OCI-LY7 (cell line): ENCODE measurements around the gene TMEM269. TPM values are rescaled to one million over a fixed set of nuclear protein-coding genes. Genes with fewer than 3 reads are reported as not detected.

Source experiments
- BruUV-seq: library from RNA; stranded (reverse); fragments of 400-500 nt; replicated peaks from 2 replicates; lab custom pipeline; 2021; lab: Mats Ljungman, UMichigan
- CTCF ChIA-PET: fragments of 300-600 bp; sonication (Branson Sonifier 250); formaldehyde crosslinking; loops from one replicate; lab custom pipeline; 2022; ENCODE audit warnings: antibody characterized with exemption; ENCODE audit not compliant: unreplicated experiment; lab: Charles Lee
- POLR2A ChIA-PET: fragments of 300-600 bp; sonication (Branson Sonifier 250); formaldehyde crosslinking; loops from one replicate; lab custom pipeline; 2022; ENCODE audit warnings: antibody characterized with exemption; lab: Charles Lee
- DNase-seq: peaks from one replicate; pipeline ENCODE4 v3.0.0-alpha.2; 2015; ENCODE audit warnings: low spot score
- H2AFZ ChIP-seq: fragments of 200-600 bp; sonication (generic), shearing (Covaris generic); 2 replicates; pipeline ENCODE4 v1.6.1; 2014; ENCODE audit warnings: mild to moderate bottlenecking, antibody characterized with exemption, low read length, moderate library complexity
- H3K27ac ChIP-seq: fragments of 200-600 bp; sonication (generic); 2 replicates; pipeline ENCODE4 v1.5.1; 2014; ENCODE audit warnings: mixed run types, low read depth, mild to moderate bottlenecking, moderate library complexity, low read length, inconsistent platforms; ENCODE audit not compliant: poor library complexity, severe bottlenecking
- H3K36me3 ChIP-seq: fragments of 200-600 bp; sonication (generic); 2 replicates; pipeline ENCODE4 v1.6.1; 2014; ENCODE audit warnings: mild to moderate bottlenecking, antibody characterized with exemption, low read length, moderate library complexity, mixed read lengths; ENCODE audit not compliant: insufficient read depth
- H3K4me1 ChIP-seq: fragments of 200-600 bp; sonication (generic); 2 replicates; pipeline ENCODE4 v1.5.1; 2014; ENCODE audit warnings: mild to moderate bottlenecking, low read length; ENCODE audit not compliant: insufficient read depth, poor library complexity, severe bottlenecking
- H3K4me2 ChIP-seq: fragments of 200-600 bp; sonication (generic); 2 replicates; pipeline ENCODE4 v1.6.1; 2014; ENCODE audit warnings: mild to moderate bottlenecking, low read length
- H3K4me3 ChIP-seq: fragments of 200-600 bp; sonication (generic); 2 replicates; pipeline ENCODE4 v1.5.1; 2014; ENCODE audit warnings: mild to moderate bottlenecking, low read depth, low read length; ENCODE audit not compliant: poor library complexity, severe bottlenecking
- H3K79me2 ChIP-seq: fragments of 200-600 bp; sonication (generic); 2 replicates; pipeline ENCODE4 v1.6.1; 2016; ENCODE audit warnings: low read depth, mild to moderate bottlenecking, low read length, moderate library complexity, mixed read lengths; ENCODE audit not compliant: insufficient read depth
- H3K9me2 ChIP-seq: fragments of 200-600 bp; sonication (generic); 2 replicates; pipeline ENCODE4 v1.6.1; 2016; ENCODE audit warnings: mild to moderate bottlenecking, low read length, mixed read lengths; ENCODE audit not compliant: insufficient read depth
- H3K9me3 ChIP-seq: fragments of 200-600 bp; sonication (generic); 2 replicates; pipeline ENCODE4 v1.6.1; 2014; ENCODE audit warnings: mild to moderate bottlenecking, mixed run types, low read length, mixed read lengths
- H4K20me1 ChIP-seq: fragments of 200-600 bp; sonication (generic); 2 replicates; pipeline ENCODE4 v1.6.1; 2014; ENCODE audit warnings: mild to moderate bottlenecking, antibody characterized with exemption, low read length, moderate library complexity, mixed read lengths; ENCODE audit not compliant: insufficient read depth
- EZH2phosphoT487 ChIP-seq: fragments of 200-600 bp; sonication (generic); IDR thresholded peaks from 2 replicates; pipeline ENCODE4 v1.6.1; 2018; ENCODE audit warnings: low read depth, borderline replicate concordance, mild to moderate bottlenecking, mixed run types, antibody characterized with exemption, low read length, moderate library complexity, mixed read lengths
- intact Hi-C: fragments of 100-400 bp; cut with micrococcal nuclease; formaldehyde crosslinking; loops from one replicate; pipeline ENCODE4 v1.10.0; 2022; ENCODE audit not compliant: unreplicated experiment
- total RNA-seq, 2 experiments: library from RNA; depleted of rRNA in 1 of 2; stranded (reverse); fragments of >200 nt in 1 of 2; shearing (Covaris generic) in 1 of 2; gene quantifications; 2 replicates each; pipeline ENCODE4 v1.2.3, GENCODE V29; 2014 to 2022
- TF ChIP-seq, protein P1 (sequence below): fragments of 200-600 bp; sonication (generic); conservative IDR thresholded peaks from 2 replicates; pipeline ENCODE4 v1.5.1; 2014; ENCODE audit warnings: mild to moderate bottlenecking, antibody characterized with exemption, low read length, moderate library complexity, mixed read lengths

TMEM269 gene
- total RNA-seq, 2 experiments from 2014 or later: 0.16 to 0.46 TPM

DNA sequence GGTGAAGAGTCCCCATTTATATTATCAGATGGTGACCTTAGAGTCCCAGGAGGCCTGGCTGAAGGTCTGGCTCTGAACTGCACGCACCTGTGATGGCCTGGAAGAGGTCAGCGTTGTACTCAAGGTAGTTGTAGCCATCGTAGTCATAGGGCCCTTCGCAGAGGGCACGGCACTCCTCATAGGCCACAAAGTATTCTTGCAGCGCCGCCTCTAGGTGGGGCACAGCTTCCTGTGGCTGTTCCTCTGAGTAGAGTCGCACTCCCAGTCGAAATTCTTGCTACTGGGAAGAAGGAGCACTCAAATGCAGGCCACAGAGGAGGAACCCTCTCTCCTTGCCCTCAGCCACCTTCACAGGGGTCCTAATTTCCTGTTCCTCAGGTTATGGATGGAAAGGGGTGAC, 25.7 kb upstream of the TMEM269 start:
- Histone ChIP-seq H3K9me2 (no peaks in the 10 kb centered on the region), H3K4me2 (no peak overlapping the region), H3K4me1 (peaks cover 5% of the 10 kb centered on the region), H3K79me2 (no peaks in the 10 kb centered on the region), H2AFZ (no peak overlapping the region), H3K9me3 (no peaks in the 10 kb centered on the region), H3K27ac (no peak overlapping the region), H3K36me3 (peaks cover 69% of the 10 kb centered on the region), H4K20me1 (no peaks in the 10 kb centered on the region), H3K4me3 (no peak overlapping the region)
- no peak for TF ChIP-seq EZH2phosphoT487
- TF ChIP-seq, protein P1, sequence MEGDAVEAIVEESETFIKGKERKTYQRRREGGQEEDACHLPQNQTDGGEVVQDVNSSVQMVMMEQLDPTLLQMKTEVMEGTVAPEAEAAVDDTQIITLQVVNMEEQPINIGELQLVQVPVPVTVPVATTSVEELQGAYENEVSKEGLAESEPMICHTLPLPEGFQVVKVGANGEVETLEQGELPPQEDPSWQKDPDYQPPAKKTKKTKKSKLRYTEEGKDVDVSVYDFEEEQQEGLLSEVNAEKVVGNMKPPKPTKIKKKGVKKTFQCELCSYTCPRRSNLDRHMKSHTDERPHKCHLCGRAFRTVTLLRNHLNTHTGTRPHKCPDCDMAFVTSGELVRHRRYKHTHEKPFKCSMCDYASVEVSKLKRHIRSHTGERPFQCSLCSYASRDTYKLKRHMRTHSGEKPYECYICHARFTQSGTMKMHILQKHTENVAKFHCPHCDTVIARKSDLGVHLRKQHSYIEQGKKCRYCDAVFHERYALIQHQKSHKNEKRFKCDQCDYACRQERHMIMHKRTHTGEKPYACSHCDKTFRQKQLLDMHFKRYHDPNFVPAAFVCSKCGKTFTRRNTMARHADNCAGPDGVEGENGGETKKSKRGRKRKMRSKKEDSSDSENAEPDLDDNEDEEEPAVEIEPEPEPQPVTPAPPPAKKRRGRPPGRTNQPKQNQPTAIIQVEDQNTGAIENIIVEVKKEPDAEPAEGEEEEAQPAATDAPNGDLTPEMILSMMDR: 0 out of 2 replicates have a peak, but pooled peaks have one; percentile 15
- ChIA-PET POLR2A (interaction anchor here (0.8 to 1.7 kb wide), 3 partner anchors 8 to 58 kb away, joined by 3 to 9 read pairs (median 3); partner anchors contain the start of genes C1orf50, ERMAP, P3H1 and SVBP), CTCF (interaction anchor here (1.2 kb wide), 1 partner anchor 314 kb away, joined by 3 read pairs; no protein-coding TSS in a partner anchor)
- no TSS peak for BruUV-seq
- no peak for DNase-seq
- intact Hi-C loops: no loop called here

DNA sequence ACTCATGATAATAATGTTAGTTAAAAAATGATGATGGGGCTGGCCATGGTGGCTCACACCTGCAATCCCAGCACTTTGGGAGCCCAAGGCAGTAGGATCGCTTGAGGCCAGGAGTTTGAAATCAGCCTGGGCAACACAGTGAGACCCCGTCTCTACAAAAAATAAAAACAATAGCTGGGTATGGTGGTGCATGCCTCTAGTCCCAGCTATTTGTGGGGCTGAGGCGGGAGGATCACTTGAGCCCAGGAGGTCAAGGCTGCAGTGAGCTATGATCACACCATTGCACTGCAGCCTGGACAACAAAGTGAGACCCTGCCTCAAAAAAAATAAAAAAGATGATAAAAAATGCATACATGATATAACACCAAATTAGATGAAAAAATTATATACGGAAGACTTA, 23.2 kb upstream of the TMEM269 start:
- Histone ChIP-seq H3K27ac (no peak overlapping the region), H2AFZ (no peak overlapping the region), H3K9me2 (no peaks in the 10 kb centered on the region), H3K36me3 (peaks cover 44% of the 10 kb centered on the region), H3K4me3 (no peak overlapping the region), H4K20me1 (peaks cover 10% of the 10 kb centered on the region), H3K4me2 (no peak overlapping the region), H3K4me1 (peaks cover 20% of the 10 kb centered on the region), H3K9me3 (no peaks in the 10 kb centered on the region), H3K79me2 (peaks cover 15% of the 10 kb centered on the region)
- intact Hi-C loops: loop anchor here (10.0 kb wide), 1 partner anchor 427 kb away; the partner anchor contains the start of gene FOXJ3
- no peak for TF ChIP-seq EZH2phosphoT487
- TF ChIP-seq, protein P1: no peak
- POLR2A ChIA-PET: no interaction called here
- CTCF ChIA-PET: no interaction called here
- DNase-seq: no peak
- BruUV-seq: no TSS peak

- intact Hi-C loops: loop anchor here (10.0 kb wide), 1 partner anchor 427 kb away; the partner anchor contains the start of gene FOXJ3
- Histone ChIP-seq H3K79me2 (peaks cover 15% of the 10 kb centered on the region), H4K20me1 (peaks cover 10% of the 10 kb centered on the region), H3K9me3 (no peaks in the 10 kb centered on the region), H3K4me3 (no peak overlapping the region), H3K4me2 (no peak overlapping the region), H3K4me1 (peaks cover 20% of the 10 kb centered on the region), H3K36me3 (peaks cover 39% of the 10 kb centered on the region), H3K9me2 (no peaks in the 10 kb centered on the region), H2AFZ (no peak overlapping the region), H3K27ac (no peak overlapping the region)
- POLR2A ChIA-PET: interaction anchor here (0.6 kb wide), 1 partner anchor 9 kb away, joined by 9 read pairs; no protein-coding TSS in a partner anchor
- CTCF ChIA-PET: no interaction called here
- no peak for DNase-seq
- BruUV-seq: no TSS peak
- TF ChIP-seq, protein P1: no peak
- TF ChIP-seq EZH2phosphoT487: no peak
These were observed 22.5 kb upstream of the TMEM269 start for GRCh38 chr1:42762269-42762668.
